Left ventricle myocardium inferior (tissue), 1 donor: ENCODE results near the gene ATF3. TPM values are rescaled to one million over a fixed set of nuclear protein-coding genes. Genes with fewer than 3 reads are reported as not detected.

Experiments used
- DNase-seq: peaks from one replicate; pipeline ENCODE4 v3.0.0-alpha.2; 2020
- H3K27ac ChIP-seq: fragments of 200-600 bp; replicated peaks from 2 replicates; pipeline ENCODE4 v1.8.0; 2021
- H3K27me3 ChIP-seq: fragments of 200-600 bp; 2 replicates; pipeline ENCODE4 v1.8.0; 2021; ENCODE audit warnings: low read depth
- H3K36me3 ChIP-seq: fragments of 200-600 bp; 2 replicates; pipeline ENCODE4 v1.8.0; 2021
- H3K4me1 ChIP-seq: fragments of 200-600 bp; 2 replicates; pipeline ENCODE4 v1.8.0; 2021
- H3K4me3 ChIP-seq: fragments of 200-600 bp; 2 replicates; pipeline ENCODE4 v1.8.0; 2021; ENCODE audit warnings: mild to moderate bottlenecking, moderate library complexity
- H3K9me3 ChIP-seq: fragments of 200-600 bp; replicated peaks from 2 replicates; pipeline ENCODE4 v1.8.0; 2021
- CTCF ChIP-seq: fragments of 200-600 bp; IDR thresholded peaks from 2 replicates; pipeline ENCODE4 v1.8.0; 2021; ENCODE audit warnings: antibody characterized with exemption, mild to moderate bottlenecking, borderline replicate concordance
- intact Hi-C: fragments of 100-400 bp; cut with micrococcal nuclease; formaldehyde crosslinking; loops from one replicate; pipeline ENCODE4 v1.11.0; 2022
- total RNA-seq: library from RNA; stranded (reverse); fragmentation: NEBNext Ultra II Directional; extraction: Animal tissue kit (Norgen Biotek cat#: 25700); gene quantifications from one replicate; pipeline ENCODE4 v1.2.1, GENCODE V29; 2021
- donor health status: DM: no; HTN: yes; CAD: no; lungs with severe emphysema.

Gene ATF3
- total RNA-seq, 1 donor from 2014 or later, result 20.0 TPM

DNA sequence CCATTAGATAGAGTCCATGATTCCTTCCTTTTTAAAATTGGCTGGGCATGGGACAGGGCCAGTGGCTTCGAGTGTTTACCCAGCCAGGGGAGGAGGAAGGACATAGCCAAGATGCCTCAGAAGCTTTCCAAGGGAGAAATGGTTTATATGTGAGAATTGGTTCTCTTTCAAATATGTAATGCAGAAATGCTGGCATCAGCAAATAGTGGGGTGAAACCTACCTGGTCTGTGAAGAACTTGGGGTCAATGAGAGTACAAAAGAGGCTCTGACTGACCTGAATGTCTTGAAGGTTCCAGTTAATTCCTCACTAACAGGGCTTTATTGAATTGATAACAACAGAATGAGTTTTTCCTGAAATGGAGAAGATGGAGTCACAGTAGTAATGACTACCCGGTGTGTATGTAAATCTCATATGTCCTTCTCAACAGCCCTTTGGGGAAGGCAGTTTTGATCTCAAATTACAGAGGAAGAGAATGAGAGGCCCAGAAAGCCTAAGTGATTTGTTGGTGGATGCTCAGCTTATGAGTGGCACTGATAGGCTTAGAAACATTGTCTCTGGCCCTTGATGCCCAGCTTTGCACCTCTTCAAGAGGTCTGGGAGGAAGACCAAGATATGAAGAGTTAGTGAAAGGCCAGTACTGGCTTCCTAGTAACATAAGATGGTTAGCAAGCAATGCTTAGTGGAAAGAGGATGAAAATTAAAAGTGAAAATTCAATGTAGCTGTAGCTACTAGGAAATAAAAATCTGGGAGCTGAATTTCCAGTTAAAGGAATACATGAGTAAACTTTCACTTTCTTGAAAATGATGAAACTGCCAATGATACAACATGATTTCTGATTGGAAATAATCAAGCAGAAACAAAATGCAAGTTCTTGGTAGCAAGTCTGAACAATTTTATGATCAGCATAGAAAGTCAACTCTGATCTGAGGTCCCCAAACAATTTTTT is 2.7 kb downstream of the ATF3 start:
- peaks cover 12% of the 10 kb centered on the region for H3K27me3 ChIP-seq
- no peak overlapping the region for H3K27ac ChIP-seq
- no peaks in the 10 kb centered on the region for H3K9me3 ChIP-seq
- TF ChIP-seq CTCF, result no peak
- DNase-seq, result no peak
- H3K4me1 ChIP-seq, result peaks cover 67% of the 10 kb centered on the region
- intact Hi-C loops, result loop anchor here (10.0 kb wide), 1 partner anchor 126 kb away; no protein-coding TSS in a partner anchor
- H3K4me3 ChIP-seq, result peak overlapping the region; percentile 86
- peaks cover 13% of the 10 kb centered on the region for H3K36me3 ChIP-seq

GRCh38 chr1:212612041-212612961 is 3.7 kb downstream of the ATF3 start:
- peaks cover 3% of the 10 kb centered on the region for H3K27me3 ChIP-seq
- DNase-seq, result no peak
- H3K4me3 ChIP-seq, result no peak overlapping the region
- H3K27ac ChIP-seq, result no peak overlapping the region
- H3K9me3 ChIP-seq, result no peaks in the 10 kb centered on the region
- peaks cover 24% of the 10 kb centered on the region for H3K36me3 ChIP-seq
- intact Hi-C loops, result loop anchor here (10.0 kb wide), 1 partner anchor 128 kb away; no protein-coding TSS in a partner anchor
- no peak for TF ChIP-seq CTCF
- peaks cover 57% of the 10 kb centered on the region for H3K4me1 ChIP-seq

GRCh38 chr1:212613440-212614335 is 5.1 kb downstream of the ATF3 start:
- Histone ChIP-seq H3K9me3 (no peaks in the 10 kb centered on the region), H3K27me3 (no peaks in the 10 kb centered on the region), H3K4me1 (peaks cover 48% of the 10 kb centered on the region), H3K36me3 (peaks cover 38% of the 10 kb centered on the region), H3K4me3 (no peak overlapping the region), H3K27ac (no peak overlapping the region)
- intact Hi-C loops, result loop anchor here (10.0 kb wide), 1 partner anchor 129 kb away; no protein-coding TSS in a partner anchor
- TF ChIP-seq CTCF, result no peak
- no peak for DNase-seq

GRCh38 chr1:212614453-212615200 is 6.1 kb downstream of the ATF3 start:
- DNase-seq, result no peak
- Histone ChIP-seq H3K4me3 (no peak overlapping the region), H3K27me3 (no peaks in the 10 kb centered on the region), H3K9me3 (no peaks in the 10 kb centered on the region), H3K36me3 (peaks cover 47% of the 10 kb centered on the region), H3K27ac (no peak overlapping the region), H3K4me1 (peaks cover 38% of the 10 kb centered on the region)
- intact Hi-C loops, result loop anchor here (10.0 kb wide), 1 partner anchor 130 kb away; no protein-coding TSS in a partner anchor
- TF ChIP-seq CTCF, result no peak
